Transverse colon (tissue), 4 donors: ENCODE measurements around the gene GAA. TPM values are rescaled to one million over a fixed set of nuclear protein-coding genes. Genes with fewer than 3 reads are reported as not detected.

Experiments used
- DNase-seq: peaks from one replicate; pipeline ENCODE4 v3.0.0-alpha.2; 2019
- H3K27ac ChIP-seq, 4 donors: fragments of 200-600 bp; sonication (generic); 2 replicates each; pipeline ENCODE4 v1.5.1; 2016 to 2018; ENCODE audit warnings: inconsistent platforms in 4 of 4
- H3K27me3 ChIP-seq: fragments of 200-600 bp; sonication (generic); 2 replicates; pipeline ENCODE4 v1.5.1; 2017; ENCODE audit warnings: inconsistent platforms
- H3K36me3 ChIP-seq, 4 donors: fragments of 200-600 bp; sonication (generic); 2 replicates each; pipeline ENCODE4 v1.5.1; 2017 to 2019; ENCODE audit warnings: inconsistent platforms in 4 of 4
- H3K4me1 ChIP-seq, 4 donors: fragments of 200-600 bp; sonication (generic); 2 replicates each; pipeline ENCODE4 v1.5.1; 2017 to 2020; ENCODE audit warnings: inconsistent platforms in 4 of 4
- H3K4me3 ChIP-seq, 4 donors: fragments of 200-600 bp; sonication (generic); 1 replicate in 1 of 4; 2 replicates in 3 of 4; pipeline versions ENCODE4 v1.5.1 to v1.6.1; 2017 to 2019; ENCODE audit warnings: inconsistent platforms in 4 of 4
- H3K9me3 ChIP-seq, 2 donors: fragments of 200-600 bp; sonication (generic); 2 replicates each; pipeline ENCODE4 v1.5.1; 2017 to 2019; ENCODE audit warnings: inconsistent platforms in 2 of 2
- EP300 ChIP-seq: sonication (generic); formaldehyde crosslinking; IDR thresholded peaks from one replicate; pipeline ENCODE4 v1.6.1; 2017; ENCODE audit warnings: antibody characterized with exemption, low read depth
- POLR2A ChIP-seq: fragments of 450-650 bp; IDR thresholded peaks from one replicate; pipeline ENCODE4 v1.6.1; 2016; ENCODE audit warnings: antibody characterized with exemption, mild to moderate bottlenecking, moderate library complexity
- POLR2AphosphoS5 ChIP-seq, 3 donors: sonication (generic); formaldehyde crosslinking; IDR thresholded peaks; one replicate each; pipeline ENCODE4 v1.6.1; 2016; ENCODE audit warnings: antibody characterized with exemption in 3 of 3
- WGBS, 2 donors: methylation state at CpG; one replicate each; pipeline ENCODE4 v1.1.5; 2018; ENCODE audit warnings: low coverage in 1 of 2; 5-methylcytosine and 5-hydroxymethylcytosine counted together
- in situ Hi-C, 4 donors: fragments of 200-750 bp; cut with MboI; loops; one replicate each; pipeline versions ENCODE4 v1.15.0 to v1.15.1; 2017; ENCODE audit warnings: low sequenced_read_pairs in 3 of 4, low pct_ligation_motif_present in 1 of 4, low pct_unique_long_range_greater_than_20kb in 1 of 4
- intact Hi-C: fragments of 100-400 bp; cut with DNase I; formaldehyde crosslinking; loops from one replicate; pipeline ENCODE4 v1.15.1; 2023; ENCODE audit warnings: low total_unique reads
- total RNA-seq, 4 donors: library from RNA; depleted of rRNA; stranded (reverse); fragments of >200 nt; gene quantifications; one replicate each; pipeline ENCODE4 v1.1.0, GENCODE V29; 2016
- TF ChIP-seq, protein P1 (sequence below), 5 experiments: fragments of 200-600 bp in 3 of 5; fragments of 450-650 bp in 2 of 5; sonication (generic) in 3 of 5; IDR thresholded peaks; 1 replicate in 2 of 5; 2 replicates in 3 of 5; pipeline ENCODE4 v1.5.1; 2016 to 2017; ENCODE audit warnings: antibody characterized with exemption in 5 of 5, inconsistent platforms in 3 of 5, mild to moderate bottlenecking in 2 of 5, moderate library complexity in 1 of 5

GAA gene
- total RNA-seq, 4 donors from 2014 or later = 54.6 to 96.5 (median 81.4) TPM

DNA sequence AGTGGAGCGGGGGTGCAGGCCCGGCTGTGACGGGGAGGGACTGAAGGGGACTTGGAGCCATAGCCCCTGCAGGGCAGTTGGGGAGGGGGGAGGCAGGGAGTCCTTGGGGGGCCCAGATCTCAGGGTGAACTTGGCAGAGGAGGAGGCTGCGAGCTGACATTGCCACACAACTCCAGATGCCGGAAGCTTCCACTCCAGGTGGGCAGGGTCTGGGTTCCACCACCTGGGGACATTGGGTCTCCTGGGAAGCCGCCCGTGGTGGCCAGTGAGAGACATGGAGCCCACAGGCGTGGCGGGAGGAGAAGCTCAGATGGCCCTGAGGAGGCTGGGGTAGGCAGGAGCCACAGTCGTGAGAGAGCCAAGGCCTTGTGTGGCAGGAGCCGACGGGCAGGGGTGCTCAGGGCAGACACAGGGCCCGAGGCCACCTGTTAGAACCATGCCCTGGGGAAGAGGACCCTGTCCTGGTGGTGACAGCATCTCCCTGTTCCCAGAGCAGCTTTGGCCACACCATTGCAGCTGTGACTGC lies 18.2 kb upstream of the GAA start:
- Histone ChIP-seq H3K27ac (no peak overlapping the region), H3K4me3 (no peak overlapping the region), H3K27me3 (no peaks in the 10 kb centered on the region), H3K4me1 (peaks cover 4 to 7% (median 6%) of the 10 kb centered on the region in 4 donors), H3K9me3 (no peaks in the 10 kb centered on the region), H3K36me3 (no peaks in the 10 kb centered on the region)
- in situ Hi-C loops = loop anchor here in 1 of 4 donors (25.0 kb wide), 1 partner anchor 154 kb away; no protein-coding TSS in a partner anchor
- intact Hi-C loops = loop anchor here (10.0 kb wide), 1 partner anchor 78 kb away; no protein-coding TSS in a partner anchor
- DNase-seq = no peak
- 83% methylated on average over 13 of the region's 13 CpGs; no CpG with 5 or more reads in 1 of the 2 donors for WGBS, 2 donors
- TF ChIP-seq, protein P1, sequence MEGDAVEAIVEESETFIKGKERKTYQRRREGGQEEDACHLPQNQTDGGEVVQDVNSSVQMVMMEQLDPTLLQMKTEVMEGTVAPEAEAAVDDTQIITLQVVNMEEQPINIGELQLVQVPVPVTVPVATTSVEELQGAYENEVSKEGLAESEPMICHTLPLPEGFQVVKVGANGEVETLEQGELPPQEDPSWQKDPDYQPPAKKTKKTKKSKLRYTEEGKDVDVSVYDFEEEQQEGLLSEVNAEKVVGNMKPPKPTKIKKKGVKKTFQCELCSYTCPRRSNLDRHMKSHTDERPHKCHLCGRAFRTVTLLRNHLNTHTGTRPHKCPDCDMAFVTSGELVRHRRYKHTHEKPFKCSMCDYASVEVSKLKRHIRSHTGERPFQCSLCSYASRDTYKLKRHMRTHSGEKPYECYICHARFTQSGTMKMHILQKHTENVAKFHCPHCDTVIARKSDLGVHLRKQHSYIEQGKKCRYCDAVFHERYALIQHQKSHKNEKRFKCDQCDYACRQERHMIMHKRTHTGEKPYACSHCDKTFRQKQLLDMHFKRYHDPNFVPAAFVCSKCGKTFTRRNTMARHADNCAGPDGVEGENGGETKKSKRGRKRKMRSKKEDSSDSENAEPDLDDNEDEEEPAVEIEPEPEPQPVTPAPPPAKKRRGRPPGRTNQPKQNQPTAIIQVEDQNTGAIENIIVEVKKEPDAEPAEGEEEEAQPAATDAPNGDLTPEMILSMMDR (IDR thresholded peaks at IDR 0.05) = no peak
- TF ChIP-seq POLR2AphosphoS5 (IDR thresholded peaks at IDR 0.05) (no peak), POLR2A (no peak), EP300 (no peak)

DNA sequence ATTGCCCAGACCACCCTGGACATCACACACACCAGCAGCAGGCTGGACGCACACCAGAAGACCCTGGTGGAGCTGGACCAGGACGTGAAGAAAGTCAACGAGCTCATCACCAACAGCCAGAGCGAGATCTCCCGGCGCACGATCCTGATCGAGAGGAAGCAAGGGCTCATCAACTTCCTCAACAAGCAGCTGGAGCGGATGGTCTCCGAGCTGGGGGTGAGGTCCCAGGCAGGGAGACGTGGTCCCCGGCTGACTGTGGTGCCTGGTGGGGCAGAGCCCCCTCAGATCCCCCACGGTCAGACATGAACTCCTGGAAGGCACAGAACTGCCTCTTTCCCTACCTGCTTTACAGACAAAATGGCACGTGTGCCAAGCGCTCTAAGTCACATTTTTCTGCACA lies 16.6 kb upstream of the GAA start:
- Histone ChIP-seq H3K4me1 (peaks cover 4 to 7% (median 6%) of the 10 kb centered on the region in 4 donors), H3K27me3 (no peaks in the 10 kb centered on the region), H3K36me3 (no peaks in the 10 kb centered on the region), H3K4me3 (no peak overlapping the region), H3K9me3 (no peaks in the 10 kb centered on the region), H3K27ac (no peak overlapping the region)
- TF ChIP-seq POLR2A = no peak
- intact Hi-C loops = loop anchor here (10.0 kb wide), 1 partner anchor 80 kb away; no protein-coding TSS in a partner anchor
- no peak for DNase-seq
- in situ Hi-C loops = loop anchor here in 1 of 4 donors (25.0 kb wide), 1 partner anchor 153 kb away; no protein-coding TSS in a partner anchor
- 94% methylated on average over 15 of the region's 15 CpGs; no CpG with 5 or more reads in 1 of the 2 donors for WGBS, 2 donors

DNA sequence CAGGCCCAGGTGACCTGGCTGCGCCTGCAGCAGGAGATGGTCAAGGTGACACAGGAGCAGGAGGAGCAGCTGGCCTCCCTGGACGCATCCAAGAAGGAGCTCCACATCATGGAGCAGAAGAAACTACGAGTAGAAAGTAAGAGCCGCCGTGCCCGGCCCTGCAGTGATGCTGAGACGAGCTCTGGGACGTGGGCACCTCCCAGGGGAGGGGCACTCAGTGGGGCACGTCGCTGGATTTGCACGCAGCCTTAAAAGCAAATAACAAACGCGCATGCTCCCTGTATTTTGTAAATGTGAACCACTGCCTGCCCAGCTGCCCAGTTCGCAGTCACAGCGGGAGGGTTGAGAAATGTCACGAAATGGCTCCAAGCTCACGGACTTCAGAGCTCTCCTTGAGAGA lies 15.3 kb upstream of the GAA start:
- intact Hi-C loops = loop anchor here (10.0 kb wide), 1 partner anchor 81 kb away; no protein-coding TSS in a partner anchor
- in situ Hi-C loops = loop anchor here in 1 of 4 donors (25.0 kb wide), 1 partner anchor 151 kb away; no protein-coding TSS in a partner anchor
- H3K4me3 ChIP-seq = no peak overlapping the region

DNA sequence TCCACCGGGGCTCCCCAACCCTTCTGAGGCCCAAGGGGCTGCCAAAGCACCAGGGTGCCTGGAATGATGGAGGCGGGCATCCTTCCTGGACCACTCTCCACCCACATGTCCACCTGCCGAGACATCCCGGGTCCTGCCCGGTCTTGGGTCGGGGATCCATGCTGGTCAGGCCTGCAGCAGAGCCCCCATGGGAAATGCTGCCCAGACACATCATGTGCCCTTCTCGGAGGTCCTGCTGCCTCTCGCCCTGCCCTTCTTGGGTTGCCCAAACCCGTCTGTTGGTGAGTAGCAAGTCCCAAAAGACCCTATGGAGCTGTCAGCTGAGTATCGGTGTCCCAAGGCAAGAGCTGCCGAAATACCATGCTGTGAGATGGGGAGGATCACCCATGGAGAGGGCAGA lies 14.8 kb upstream of the GAA start:
- WGBS, 2 donors = 84% methylated on average over 11 of the region's 11 CpGs; no CpG with 5 or more reads in 1 of the 2 donors
- DNase-seq = no peak
- intact Hi-C loops = loop anchor here (10.0 kb wide), 1 partner anchor 82 kb away; no protein-coding TSS in a partner anchor

More for the DNA sequence above, 15.3 kb upstream of the GAA start:
- no peaks in the 10 kb centered on the region for H3K36me3 ChIP-seq
- no peak for DNase-seq
- 76 to 93% methylated on average over 3 to 17 of the region's 17 CpGs for WGBS, 2 donors
- H3K27me3 ChIP-seq = no peaks in the 10 kb centered on the region
- H3K4me1 ChIP-seq = peaks cover 4 to 7% (median 6%) of the 10 kb centered on the region in 4 donors
- no peak overlapping the region for H3K27ac ChIP-seq
- TF ChIP-seq POLR2A = no peak
- TF ChIP-seq, protein P1 (IDR thresholded peaks at IDR 0.05) = no peak
- no peak for TF ChIP-seq EP300
- no peak for TF ChIP-seq POLR2AphosphoS5 (IDR thresholded peaks at IDR 0.05)
- no peaks in the 10 kb centered on the region for H3K9me3 ChIP-seq

More for the DNA sequence above, 14.8 kb upstream of the GAA start:
- Histone ChIP-seq H3K27ac (no peak overlapping the region), H3K27me3 (no peaks in the 10 kb centered on the region), H3K9me3 (no peaks in the 10 kb centered on the region), H3K4me3 (no peak overlapping the region), H3K36me3 (no peaks in the 10 kb centered on the region), H3K4me1 (peaks cover 4 to 7% (median 6%) of the 10 kb centered on the region in 4 donors)
- TF ChIP-seq EP300 = no peak
- TF ChIP-seq, protein P1 (IDR thresholded peaks at IDR 0.05) = no peak
- no peak for TF ChIP-seq POLR2AphosphoS5 (IDR thresholded peaks at IDR 0.05)
- no peak for TF ChIP-seq POLR2A
- in situ Hi-C loops = loop anchor here in 1 of 4 donors (25.0 kb wide), 1 partner anchor 151 kb away; no protein-coding TSS in a partner anchor
